Measurements from ENCODE around the gene HOOK2. TPM values are rescaled to one million over a fixed set of nuclear protein-coding genes. Genes with fewer than 3 reads are reported as not detected.

The HOOK2 gene
- total and polyA plus RNA-seq, 2 of the 8 experiments (the other 6 are each of a cell fraction or from before 2014, with no cell fraction given), result 23.8 to 63.2 TPM

- TF ChIP-seq CHD7 (IDR thresholded peaks at IDR 0.05; ENCODE audit: insufficient replicate concordance, low read length), result no peak
- TF ChIP-seq BCL11A (IDR thresholded peaks at IDR 0.05; ENCODE audit: low read depth in 2 of 2, low read length in 2 of 2), result no peak
- no peak for TF ChIP-seq SIN3A (conservative IDR thresholded peaks at IDR 0.05 in 1 of 2, IDR thresholded peaks at IDR 0.05 in 1 of 2; ENCODE audit: low read depth in 1 of 2, low read length in 2 of 2)
Measured at GRCh38 chr19:12786141-12786870, 11.0 kb upstream of the HOOK2 start (continued).
